ENCODE results near the gene KLHL22.

- no peak for TF ChIP-seq CTCF (IDR thresholded peaks at IDR 0.05; ENCODE audit: control extremely low read depth in 1 of 3, insufficient read depth in 1 of 3, low read depth in 1 of 3, low read length in 3 of 3)
- TF ChIP-seq JUND (IDR thresholded peaks at IDR 0.05; ENCODE audit: low read length), result no peak
- no peak for TF ChIP-seq ATF2 (IDR thresholded peaks at IDR 0.05; ENCODE audit: low read length)
- TF ChIP-seq MAX (IDR thresholded peaks at IDR 0.05), result no peak
- no peak for TF ChIP-seq POLR2A (IDR thresholded peaks at IDR 0.05; ENCODE audit: control extremely low read depth in 1 of 2, low read depth in 2 of 2, low read length in 2 of 2)
- TF ChIP-seq EZH2 (IDR thresholded peaks at IDR 0.05; ENCODE audit: low read depth, low read length, severe bottlenecking), result no peak
- no peak for TF ChIP-seq KDM1A (IDR thresholded peaks at IDR 0.05; ENCODE audit: borderline replicate concordance, low read length)
Measured at GRCh38 chr22:20434264-20434751, 61.3 kb downstream of the KLHL22 start.

Measured in H1 (cell line).